OCI-LY7 (cell line): ENCODE results near the gene SERTAD1.

ENCODE experiments used
- EZH2phosphoT487 ChIP-seq: fragments of 200-600 bp; sonication (generic); IDR thresholded peaks from 2 replicates; pipeline ENCODE4 v1.6.1; 2018; ENCODE audit warnings: low read depth, borderline replicate concordance, mild to moderate bottlenecking, mixed run types, antibody characterized with exemption, low read length, moderate library complexity, mixed read lengths
- TF ChIP-seq, protein P1 (sequence below): fragments of 200-600 bp; sonication (generic); conservative IDR thresholded peaks from 2 replicates; pipeline ENCODE4 v1.5.1; 2014; ENCODE audit warnings: mild to moderate bottlenecking, antibody characterized with exemption, low read length, moderate library complexity, mixed read lengths

DNA sequence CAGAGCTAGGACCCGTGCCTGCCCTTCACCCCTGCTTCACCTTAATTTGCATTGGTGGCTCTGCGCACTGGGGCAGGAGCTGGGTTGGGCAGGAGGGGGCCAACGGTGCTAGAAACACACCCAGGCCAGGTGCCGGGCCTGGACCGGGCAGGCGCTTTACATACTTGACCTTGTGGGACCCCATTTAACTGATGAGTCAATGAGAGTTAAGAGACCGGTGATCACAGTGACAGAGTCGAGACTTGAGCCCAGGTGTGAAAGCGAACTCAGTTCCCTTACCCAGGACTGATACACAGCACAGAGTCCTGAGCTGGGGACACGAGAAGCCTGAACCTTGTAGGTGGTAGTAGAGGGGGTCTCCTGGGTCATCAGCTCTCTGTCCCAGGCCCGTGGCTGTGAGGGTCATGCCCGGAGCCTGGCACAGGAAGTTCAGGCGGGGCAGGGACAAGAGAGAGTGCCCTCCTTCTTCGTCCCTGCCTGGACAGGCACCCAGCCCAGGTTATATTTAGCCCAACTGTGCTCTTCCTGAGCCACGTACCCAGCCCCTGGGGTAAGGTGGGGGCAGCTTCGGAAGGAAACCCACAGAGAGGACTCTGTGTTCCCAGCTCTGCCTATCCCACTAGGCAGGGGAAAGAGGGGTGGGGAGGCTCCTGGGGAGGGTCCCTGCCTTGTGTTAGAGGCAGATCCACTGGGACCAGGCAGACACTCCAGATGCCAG lies 14.5 kb downstream of the SERTAD1 start:
- TF ChIP-seq, protein P1, sequence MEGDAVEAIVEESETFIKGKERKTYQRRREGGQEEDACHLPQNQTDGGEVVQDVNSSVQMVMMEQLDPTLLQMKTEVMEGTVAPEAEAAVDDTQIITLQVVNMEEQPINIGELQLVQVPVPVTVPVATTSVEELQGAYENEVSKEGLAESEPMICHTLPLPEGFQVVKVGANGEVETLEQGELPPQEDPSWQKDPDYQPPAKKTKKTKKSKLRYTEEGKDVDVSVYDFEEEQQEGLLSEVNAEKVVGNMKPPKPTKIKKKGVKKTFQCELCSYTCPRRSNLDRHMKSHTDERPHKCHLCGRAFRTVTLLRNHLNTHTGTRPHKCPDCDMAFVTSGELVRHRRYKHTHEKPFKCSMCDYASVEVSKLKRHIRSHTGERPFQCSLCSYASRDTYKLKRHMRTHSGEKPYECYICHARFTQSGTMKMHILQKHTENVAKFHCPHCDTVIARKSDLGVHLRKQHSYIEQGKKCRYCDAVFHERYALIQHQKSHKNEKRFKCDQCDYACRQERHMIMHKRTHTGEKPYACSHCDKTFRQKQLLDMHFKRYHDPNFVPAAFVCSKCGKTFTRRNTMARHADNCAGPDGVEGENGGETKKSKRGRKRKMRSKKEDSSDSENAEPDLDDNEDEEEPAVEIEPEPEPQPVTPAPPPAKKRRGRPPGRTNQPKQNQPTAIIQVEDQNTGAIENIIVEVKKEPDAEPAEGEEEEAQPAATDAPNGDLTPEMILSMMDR, result no peak
- TF ChIP-seq EZH2phosphoT487, result no peak
